ENCODE results near the gene PRSS56. TPM values are rescaled to one million over a fixed set of nuclear protein-coding genes. Genes with fewer than 3 reads are reported as not detected.

PRSS56 gene
- total and polyA plus RNA-seq, 9 donors, result 0.27 to 0.35 TPM; not detected in 7

DNA sequence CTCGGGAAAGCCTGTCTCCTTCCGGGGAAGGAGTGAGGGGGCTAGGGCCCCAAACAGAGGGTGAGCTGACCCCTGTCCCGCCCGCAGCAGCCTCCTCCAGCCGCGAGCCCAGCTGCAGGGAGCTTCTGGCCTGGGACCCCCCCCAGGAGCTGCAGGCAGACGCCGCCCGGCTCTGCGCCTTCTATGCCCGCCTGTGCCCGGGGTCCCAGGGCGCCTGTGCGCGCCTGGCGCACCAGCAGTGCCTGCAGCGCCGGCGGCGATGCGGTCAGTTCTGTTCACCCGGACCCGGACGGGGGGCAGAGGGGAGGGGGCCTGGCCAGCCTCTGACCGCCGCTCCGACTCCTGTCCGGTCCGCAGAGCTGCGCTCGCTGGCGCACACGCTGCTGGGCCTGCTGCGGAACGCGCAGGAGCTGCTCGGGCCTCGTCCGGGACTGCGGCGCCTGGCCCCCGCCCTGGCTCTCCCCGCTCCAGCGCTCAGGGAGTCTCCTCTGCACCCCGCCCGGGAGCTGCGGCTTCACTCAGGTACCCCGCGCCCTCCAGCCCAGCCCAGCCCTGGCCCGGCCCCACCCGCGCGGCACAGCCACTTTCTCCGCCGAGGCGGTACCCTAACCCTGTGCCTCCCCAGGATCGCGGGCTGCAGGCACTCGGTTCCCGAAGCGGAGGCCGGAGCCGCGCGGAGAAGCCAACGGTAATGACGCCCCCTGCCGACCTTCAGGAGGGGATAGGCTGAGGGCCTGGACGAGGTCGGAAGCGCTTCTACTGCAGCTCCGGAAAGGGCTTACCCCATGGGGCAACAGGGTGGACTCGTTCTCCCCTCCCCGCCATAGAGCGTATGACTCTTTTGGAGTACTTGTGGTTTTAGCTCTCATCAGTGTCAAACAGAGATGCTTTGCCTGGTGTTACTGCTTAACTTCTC lies 3.8 kb downstream of the PRSS56 start:
- 1 to 3% (median 1%) methylated on average over 47 to 75 of the region's 75 CpGs for WGBS, 3 donors
- TF ChIP-seq EP300 (IDR thresholded peaks at IDR 0.05) (no peak), POLR2A (IDR thresholded peaks at IDR 0.05) (no peak), CTCF (IDR thresholded peaks at IDR 0.05) (peak in 1 of 3 donors; percentile 8)
- intact Hi-C loops (cut with DNase I), result loop anchor here (2.0 to 10.0 kb wide), 6 partner anchors 77 to 602 kb away; partner anchors contain the start of gene NPPC (in 2 of the 4)
- Histone ChIP-seq H3K27me3 (no peaks in the 10 kb centered on the region), H3K27ac (no peak overlapping the region), H3K4me1 (ENCODE audit: insufficient read depth) (no peaks in the 10 kb centered on the region), H3K4me3 (no peak overlapping the region), H3K36me3 (no peaks in the 10 kb centered on the region), H3K9me3 (no peaks in the 10 kb centered on the region)
- peak in 4 of 5 donors; percentile 47 to 64 (median 60) for DNase-seq

- H3K9me3 ChIP-seq, result no peaks in the 10 kb centered on the region
- no peaks in the 10 kb centered on the region for H3K36me3 ChIP-seq
- H3K27ac ChIP-seq, result no peak overlapping the region
- DNase-seq, result no peak
- intact Hi-C loops (cut with DNase I), result loop anchor here (5.0 to 10.0 kb wide), 4 partner anchors 77 to 602 kb away; partner anchors contain the start of gene NPPC (in 2 of the 4)
- H3K4me3 ChIP-seq, result no peak overlapping the region
- TF ChIP-seq POLR2A (IDR thresholded peaks at IDR 0.05), result no peak
- no peak for TF ChIP-seq EP300 (IDR thresholded peaks at IDR 0.05)
- TF ChIP-seq CTCF (IDR thresholded peaks at IDR 0.05), result no peak
- no peaks in the 10 kb centered on the region for H3K4me1 ChIP-seq (ENCODE audit: insufficient read depth)
- no peaks in the 10 kb centered on the region for H3K27me3 ChIP-seq
- 71 to 77% (median 75%) methylated on average over 6 of the region's 6 CpGs for WGBS, 3 donors
Observed at GRCh38 chr2:232524771-232525170, 4.6 kb downstream of the PRSS56 start.

DNA sequence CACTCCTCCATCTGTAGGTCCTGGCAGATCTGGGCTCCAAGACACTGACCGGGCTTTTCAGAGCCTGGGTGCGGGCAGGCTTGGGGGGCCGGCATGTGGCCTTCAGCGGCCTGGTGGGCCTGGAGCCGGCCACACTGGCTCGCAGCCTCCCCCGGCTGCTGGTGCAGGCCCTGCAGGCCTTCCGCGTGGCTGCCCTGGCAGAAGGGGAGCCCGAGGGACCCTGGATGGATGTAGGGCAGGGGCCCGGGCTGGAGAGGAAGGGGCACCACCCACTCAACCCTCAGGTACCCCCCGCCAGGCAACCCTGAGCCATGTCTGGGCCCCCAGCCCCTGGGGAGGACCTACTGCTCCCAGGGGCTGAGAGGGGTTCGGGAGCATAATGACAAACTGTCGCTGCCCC lies 5.0 kb downstream of the PRSS56 start:
- no peak for DNase-seq
- WGBS, 3 donors, result 74 to 76% (median 74%) methylated on average over 13 to 14 of the region's 14 CpGs
- no peaks in the 10 kb centered on the region for H3K9me3 ChIP-seq
- TF ChIP-seq EP300 (IDR thresholded peaks at IDR 0.05) (no peak), CTCF (IDR thresholded peaks at IDR 0.05) (no peak), POLR2A (IDR thresholded peaks at IDR 0.05) (no peak)
- H3K4me3 ChIP-seq, result no peak overlapping the region
- no peaks in the 10 kb centered on the region for H3K4me1 ChIP-seq (ENCODE audit: insufficient read depth)
- intact Hi-C loops (cut with DNase I), result loop anchor here in 3 of 4 donors (10.0 kb wide), 2 partner anchors 200 to 600 kb away; partner anchors contain the start of gene NPPC (in 2 of the 3)
- no peaks in the 10 kb centered on the region for H3K36me3 ChIP-seq
- no peaks in the 10 kb centered on the region for H3K27me3 ChIP-seq
- no peak overlapping the region for H3K27ac ChIP-seq

DNA sequence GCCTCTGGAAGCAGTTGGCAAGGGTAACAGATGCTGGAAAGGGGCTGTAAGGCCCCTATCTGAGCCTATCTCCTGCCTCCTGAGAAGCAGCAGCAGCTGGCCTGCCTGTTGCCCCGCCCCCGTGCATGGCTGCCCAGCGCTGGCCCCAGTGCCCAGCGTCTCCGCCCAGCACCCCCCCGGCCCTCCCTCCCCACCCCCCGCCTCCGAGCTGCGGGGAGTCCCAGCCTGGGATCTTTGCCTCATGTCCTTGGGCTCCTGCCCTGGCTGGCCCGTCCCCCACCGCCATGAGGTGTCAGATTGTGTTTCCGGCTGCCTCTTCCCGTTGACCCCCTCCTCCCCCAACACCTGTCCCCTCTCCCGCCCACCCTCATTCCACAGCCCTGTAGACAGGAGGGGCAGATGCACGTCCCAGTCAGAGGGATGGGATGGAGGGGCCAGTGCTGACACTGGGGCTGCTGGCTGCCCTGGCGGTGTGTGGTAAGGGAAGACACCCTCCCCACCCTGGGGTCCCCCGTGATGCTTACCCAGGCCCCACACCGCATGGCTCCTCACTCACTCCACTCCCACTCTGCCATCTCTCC lies 5.7 kb downstream of the PRSS56 start, which contains the start of gene CHRND:
Gene CHRND (plus strand): TSS at position 370 of the 581 bp plus-strand sequence. CDS start 56 bp downstream, at position 426.
- no peak within 1 kb of the TSS for H3K27ac ChIP-seq
- no peak for TF ChIP-seq POLR2A (IDR thresholded peaks at IDR 0.05)
- no peaks in the 10 kb centered on the region for H3K9me3 ChIP-seq
- DNase-seq, result peak in 2 of 5 donors; percentile 62 to 66
- H3K4me1 ChIP-seq (ENCODE audit: insufficient read depth), result no peaks in the 10 kb centered on the region
- intact Hi-C loops (cut with DNase I), result loop anchor here in 3 of 4 donors (10.0 kb wide), 2 partner anchors 201 to 601 kb away; partner anchors contain the start of gene NPPC (in 2 of the 3)
- H3K27me3 ChIP-seq, result no peaks in the 10 kb centered on the region
- WGBS, 3 donors, result 7 to 12% (median 9%) methylated on average over 12 to 18 of the region's 18 CpGs
- H3K4me3 ChIP-seq, result no peak within 1 kb of the TSS
- no peaks in the 10 kb centered on the region for H3K36me3 ChIP-seq

Data from ovary (tissue), 9 donors.